ENCODE data around the gene C10orf90.

- TF ChIP-seq POLR2A (IDR thresholded peaks at IDR 0.05; ENCODE audit: control extremely low read depth in 1 of 2, low read depth in 2 of 2, low read length in 2 of 2) (no peak), RNF2 (IDR thresholded peaks at IDR 0.05; ENCODE audit: borderline replicate concordance, low read depth, low read length, missing control alignments, poor library complexity, severe bottlenecking) (no peak), CTCF (IDR thresholded peaks at IDR 0.05; ENCODE audit: control extremely low read depth in 1 of 3, insufficient read depth in 1 of 3, low read depth in 1 of 3, low read length in 3 of 3) (no peak), USF2 (IDR thresholded peaks at IDR 0.05; ENCODE audit: low read length) (no peak), RAD21 (IDR thresholded peaks at IDR 0.05 in 1 of 2, conservative IDR thresholded peaks at IDR 0.05 in 1 of 2; ENCODE audit: low read depth in 2 of 2, low read length in 2 of 2) (no peak), GTF2F1 (IDR thresholded peaks at IDR 0.05; ENCODE audit: borderline replicate concordance, low read depth, low read length) (no peak), BRCA1 (IDR thresholded peaks at IDR 0.05; ENCODE audit: low read depth, low read length) (no peak), RXRA (IDR thresholded peaks at IDR 0.05; ENCODE audit: insufficient read depth, low read depth, low read length) (no peak), TAF1 (IDR thresholded peaks at IDR 0.05; ENCODE audit: low read depth, low read length) (no peak), POLR2AphosphoS5 (IDR thresholded peaks at IDR 0.05; ENCODE audit: low read depth, low read length) (no peak), JUND (IDR thresholded peaks at IDR 0.05; ENCODE audit: low read length) (no peak)
These were observed 195.3 kb downstream of the C10orf90 start for GRCh38 chr10:126475074-126475691.

Data from H1 (cell line).